Heart left ventricle (tissue), 13 donors: ENCODE data around the gene CAND2.

ENCODE experiments used
- POLR2A ChIP-seq, 2 donors: fragments of 450-650 bp; IDR thresholded peaks; one replicate each; pipeline ENCODE4 v1.6.1; 2017; ENCODE audit warnings: antibody characterized with exemption in 2 of 2, mild to moderate bottlenecking in 2 of 2, moderate library complexity in 2 of 2
- TF ChIP-seq, protein P1 (sequence below), 12 donors: fragments of 200-600 bp; sonication (generic) in 4 of 12; IDR thresholded peaks; one replicate each; pipeline versions ENCODE4 v1.5.0 to v1.8.0; 2018 to 2022; ENCODE audit warnings: antibody characterized with exemption in 12 of 12, mild to moderate bottlenecking in 5 of 12
- donor health status: ischemic (EF 13 %, LVEDD 7.1; RV severe dilation, severe dysfunction).
- donor health status: DM: no; HTN: yes; CAD: no.
- donor health status: DM: no; HTN: no; CAD: no.
- donor health status: ischemic (EF 25% LVEDD 6.9; RV normal size, moderate dysfunction).
- donor health status: ischemic (EF 25% LVEDD 5.7; RV mildly dilated, moderate dysfunction).
- donor health status: ischemic (EF 35%, LVEDD 5.7; RV mildly dilated, moderate dysfunction).
- donor health status: nonischemic (EF 11% LVEDD 7.7; RV severe dilation, severe dysfunction).
- donor health status: DM: yes; HTN: yes; CAD: no.
- donor health status: PGD.
- donor health status: ischemic (EF 29% LVEDD 5.4; RV normal size, mild dysfunction).
- donor health status: nonischemic (EF 23%, LVEDD 6.1; RV moderate dilation, normal function).

DNA sequence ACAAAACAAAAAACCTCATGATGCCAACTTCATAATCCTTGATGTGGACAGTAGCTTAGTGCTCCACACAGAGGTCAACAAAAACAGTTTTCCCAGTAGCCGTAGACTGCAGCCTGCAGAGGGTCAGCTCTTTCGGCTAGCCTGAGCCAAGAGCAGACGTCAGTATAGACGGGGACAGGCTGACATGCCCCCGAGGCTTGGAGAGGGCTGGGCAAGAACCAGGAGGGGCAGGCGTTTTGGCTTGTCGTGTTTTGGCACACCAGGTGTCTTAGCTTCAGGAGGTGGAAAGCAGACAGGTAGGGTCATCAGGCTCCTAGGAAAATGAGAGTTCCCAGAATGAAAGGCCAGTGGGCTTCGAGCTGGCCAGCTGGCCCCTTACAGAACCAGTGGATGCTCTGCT lies 21.8 kb downstream of the CAND2 start:
- TF ChIP-seq, protein P1, sequence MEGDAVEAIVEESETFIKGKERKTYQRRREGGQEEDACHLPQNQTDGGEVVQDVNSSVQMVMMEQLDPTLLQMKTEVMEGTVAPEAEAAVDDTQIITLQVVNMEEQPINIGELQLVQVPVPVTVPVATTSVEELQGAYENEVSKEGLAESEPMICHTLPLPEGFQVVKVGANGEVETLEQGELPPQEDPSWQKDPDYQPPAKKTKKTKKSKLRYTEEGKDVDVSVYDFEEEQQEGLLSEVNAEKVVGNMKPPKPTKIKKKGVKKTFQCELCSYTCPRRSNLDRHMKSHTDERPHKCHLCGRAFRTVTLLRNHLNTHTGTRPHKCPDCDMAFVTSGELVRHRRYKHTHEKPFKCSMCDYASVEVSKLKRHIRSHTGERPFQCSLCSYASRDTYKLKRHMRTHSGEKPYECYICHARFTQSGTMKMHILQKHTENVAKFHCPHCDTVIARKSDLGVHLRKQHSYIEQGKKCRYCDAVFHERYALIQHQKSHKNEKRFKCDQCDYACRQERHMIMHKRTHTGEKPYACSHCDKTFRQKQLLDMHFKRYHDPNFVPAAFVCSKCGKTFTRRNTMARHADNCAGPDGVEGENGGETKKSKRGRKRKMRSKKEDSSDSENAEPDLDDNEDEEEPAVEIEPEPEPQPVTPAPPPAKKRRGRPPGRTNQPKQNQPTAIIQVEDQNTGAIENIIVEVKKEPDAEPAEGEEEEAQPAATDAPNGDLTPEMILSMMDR (IDR thresholded peaks at IDR 0.05): no peak
- no peak for TF ChIP-seq POLR2A (IDR thresholded peaks at IDR 0.05)
